GM12878 (cell line): ENCODE results near the gene NAT9. TPM values are rescaled to one million over a fixed set of nuclear protein-coding genes. Genes with fewer than 3 reads are reported as not detected.

Experiments
- ATAC-seq: fragments of 200-7000 bp; cut with Tn5 transposase; 3 replicates; pipeline ENCODE4 v1.9.1; 2020; ENCODE audit warnings: mild to moderate bottlenecking, moderate library complexity
- BruUV-seq: library from RNA; stranded (reverse); fragments of 400-500 nt; replicated peaks from 2 replicates; lab custom pipeline; 2021; lab: Mats Ljungman, UMichigan
- CTCF ChIA-PET: fragments of 300-600 bp; sonication (Branson Sonifier 250); formaldehyde crosslinking; extraction: SDS; loops from one replicate; lab custom pipeline; 2021; ENCODE audit warnings: inconsistent platforms; lab: Yijun Ruan, JAX
- POLR2A ChIA-PET: fragments of 350-600 bp; formaldehyde crosslinking; extraction: SDS; loops from one replicate; lab custom pipeline; 2021; ENCODE audit warnings: inconsistent platforms; lab: Charles Lee
- RAD21 ChIA-PET: fragments of 300-600 bp; sonication (Branson Sonifier 250); formaldehyde crosslinking; loops from one replicate; lab custom pipeline; 2023; ENCODE audit warnings: antibody characterized with exemption; ENCODE audit not compliant: unreplicated experiment; lab: Charles Lee
- SMC1A ChIA-PET: fragments of 300-600 bp; sonication (Branson Sonifier 250); formaldehyde crosslinking; loops from one replicate; lab custom pipeline; 2023; ENCODE audit not compliant: unreplicated experiment, uncharacterized antibody; lab: Charles Lee
- DNase-seq: peaks from one replicate; pipeline ENCODE4 v3.0.0-alpha.2; 2011; ENCODE audit warnings: low read depth, low spot score
- FAIRE-seq: peaks from 3 replicates; lab custom pipeline; 2011; peaks lifted over from hg19 to GRCh38; lab: Jason Lieb, UNC
- H2AFZ ChIP-seq: 2 replicates; pipeline ENCODE4 v1.6.0; 2011; ENCODE audit warnings: low read depth, low read length, control low read depth; ENCODE audit not compliant: control insufficient read depth
- H3K27ac ChIP-seq: 2 replicates; pipeline ENCODE4 v1.5.1; 2011; ENCODE audit warnings: control low read depth; ENCODE audit not compliant: control insufficient read depth, insufficient read depth
- H3K27me3 ChIP-seq, 2 experiments: replicated peaks in 1 of 2; 2 replicates each; pipeline versions ENCODE4 v1.6.0 to v1.6.1; 2011; ENCODE audit warnings: low read length in 1 of 2; ENCODE audit not compliant: control insufficient read depth in 2 of 2, insufficient read depth in 2 of 2
- H3K36me3 ChIP-seq, 2 experiments: 2 replicates each; pipeline ENCODE4 v1.5.1; 2011; ENCODE audit warnings: low read length in 1 of 2; ENCODE audit not compliant: control insufficient read depth in 2 of 2, insufficient read depth in 2 of 2
- H3K4me1 ChIP-seq: 2 replicates; pipeline ENCODE4 v1.6.1; 2011; ENCODE audit warnings: mild to moderate bottlenecking, low read length, moderate library complexity, mixed read lengths; ENCODE audit not compliant: control insufficient read depth, insufficient read depth
- H3K4me2 ChIP-seq: 2 replicates; pipeline ENCODE4 v1.6.0; 2011; ENCODE audit warnings: control low read depth; ENCODE audit not compliant: control insufficient read depth, insufficient read depth
- H3K4me3 ChIP-seq: fragments of 200-600 bp; sonication (generic); 2 replicates; pipeline ENCODE4 v1.5.1; 2016
- H3K79me2 ChIP-seq: 2 replicates; pipeline ENCODE4 v1.6.0; 2011; ENCODE audit warnings: low read length; ENCODE audit not compliant: control insufficient read depth, insufficient read depth
- H3K9ac ChIP-seq: 2 replicates; pipeline ENCODE4 v1.8.0; 2011; ENCODE audit warnings: low read length, control low read depth, mixed read lengths; ENCODE audit not compliant: control insufficient read depth, insufficient read depth
- H3K9me3 ChIP-seq: replicated peaks from 3 replicates; pipeline ENCODE4 v1.5.1; 2011; ENCODE audit warnings: mild to moderate bottlenecking, low read length; ENCODE audit not compliant: control insufficient read depth, insufficient read depth
- H4K20me1 ChIP-seq: 2 replicates; pipeline ENCODE4 v1.6.0; 2011; ENCODE audit not compliant: control insufficient read depth, insufficient read depth
- BRCA1 ChIP-seq: IDR thresholded peaks from 2 replicates; pipeline ENCODE4 v1.6.1; 2011; ENCODE audit warnings: low read depth, low read length, improper control_type of control experiment
- KAT2A ChIP-seq: conservative IDR thresholded peaks from 2 replicates; pipeline ENCODE4 v1.6.1; 2011; ENCODE audit warnings: low read depth, low read length; ENCODE audit not compliant: control insufficient read depth
- KDM1A ChIP-seq: fragments of 200-600 bp; sonication (generic); IDR thresholded peaks from 2 replicates; pipeline ENCODE4 v1.6.1; 2016; ENCODE audit warnings: borderline replicate concordance
- NFYB ChIP-seq: IDR thresholded peaks from 2 replicates; pipeline ENCODE4 v1.6.1; 2011; ENCODE audit warnings: low read depth, mild to moderate bottlenecking, low read length, improper control_type of control experiment, moderate library complexity; ENCODE audit not compliant: insufficient read depth
- POLR2AphosphoS2 ChIP-seq: IDR thresholded peaks from 2 replicates; pipeline ENCODE4 v1.6.1; 2011; ENCODE audit warnings: low read depth, mild to moderate bottlenecking, low read length, improper control_type of control experiment, moderate library complexity
- RELA ChIP-seq: fragments of 450-650 bp; IDR thresholded peaks from 2 replicates; pipeline ENCODE4 v1.8.0; 2014; ENCODE audit warnings: borderline replicate concordance; ENCODE audit not compliant: partially characterized antibody
- WRNIP1 ChIP-seq: IDR thresholded peaks from 2 replicates; pipeline ENCODE4 v1.6.1; 2011; ENCODE audit warnings: low read depth, low read length, improper control_type of control experiment, borderline replicate concordance
- ZZZ3 ChIP-seq: IDR thresholded peaks from 2 replicates; pipeline ENCODE4 v1.6.1; 2011; ENCODE audit warnings: low read depth; ENCODE audit not compliant: control insufficient read depth, insufficient read length
- WGBS: methylation state at CpG from one replicate; pipeline ENCODE4 v1.1.6; 2016; ENCODE audit warnings: low lambda C conversion rate; ENCODE audit not compliant: insufficient replicate concordance, insufficient coverage; ENCODE audit errors: missing lambda C conversion rate; 5-methylcytosine and 5-hydroxymethylcytosine counted together
- in situ Hi-C: fragments of 300-500 bp; cut with MboI; formaldehyde crosslinking; loops from 9 replicates; pipeline ENCODE4 v1.14.3; 2018; ENCODE audit warnings: mixed read lengths
- intact Hi-C: fragments of 100-400 bp; cut with micrococcal nuclease; formaldehyde crosslinking; loops from one replicate; pipeline ENCODE4 v1.14.2; 2022; ENCODE audit not compliant: unreplicated experiment
- polyA plus RNA-seq, 11 experiments: library from polyadenylated mRNA; depleted of rRNA in 4 of 11; unstranded in 6 of 11; stranded (reverse) in 5 of 11; fragments of >200 nt; fragmentation: Nextera tagmentation in 4 of 11; fragmentation: Illumina TruSeq in 1 of 11; extraction: Ambion mirVana in 4 of 11; extraction: Trizol in 1 of 11; gene quantifications; 1 replicate in 1 of 11; 2 replicates in 10 of 11; pipeline versions ENCODE4 v1.2.1 to v1.2.3, GENCODE V29; 2011 to 2016; ENCODE audit warnings: inconsistent platforms in 2 of 11, missing spikeins in 2 of 11, low read depth in 1 of 11
- total RNA-seq, 4 experiments: library from RNA; depleted of rRNA in 3 of 4; stranded (reverse); fragments of >200 nt in 3 of 4; fragmentation: Illumina TruSeq in 1 of 4; extraction: Trizol in 1 of 4; gene quantifications; 2 replicates each; pipeline versions ENCODE4 v1.2.1 to v1.2.3, GENCODE V29; 2013 to 2021
- TF ChIP-seq, protein P1 (sequence below): IDR thresholded peaks from 2 replicates; pipeline ENCODE4 v1.6.1; 2012; ENCODE audit warnings: low read depth, low read length, improper control_type of control experiment

NAT9 gene
- total and polyA plus RNA-seq, 10 of the 15 experiments (the other 5 are each of a cell fraction or from before 2014, with no cell fraction given) = 3.5 to 45.3 (median 27.3) TPM

DNA sequence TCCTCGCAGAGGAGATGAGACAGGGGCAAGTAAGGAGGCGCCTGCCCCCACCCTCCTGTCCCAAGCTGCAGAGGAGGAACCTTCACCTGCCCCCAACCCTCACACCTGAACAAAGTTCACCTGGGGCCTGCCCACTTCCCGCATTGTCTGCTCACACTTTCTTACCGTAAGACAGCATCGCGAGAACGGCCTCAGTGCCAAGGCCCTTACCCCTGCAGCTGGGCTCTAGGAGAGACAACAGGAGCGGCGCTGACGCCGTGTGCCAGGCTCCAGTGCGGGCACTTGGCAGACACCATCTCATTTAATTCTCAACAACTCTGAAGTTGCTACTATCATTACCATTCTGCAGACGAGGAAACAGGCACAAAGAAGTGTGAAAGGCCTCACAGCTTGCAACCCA is 4.1 kb downstream of the NAT9 start:
- intact Hi-C loops (no loop called here), in situ Hi-C loops (no loop called here)
- TF ChIP-seq WRNIP1 = no peak
- TF ChIP-seq POLR2AphosphoS2 = no peak
- TF ChIP-seq KAT2A = no peak
- no peak for TF ChIP-seq NFYB
- CTCF ChIA-PET = interaction anchor here (1.5 to 7.0 kb wide), 3 partner anchors 17 to 115 kb away, joined by 3 to 60 read pairs (median 25); no protein-coding TSS in a partner anchor
- Histone ChIP-seq H3K4me2 (no peak overlapping the region), H2AFZ (no peak overlapping the region), H3K9me3 (no peaks in the 10 kb centered on the region), H3K79me2 (peaks cover 16% of the 10 kb centered on the region), H3K27me3 (no peaks in the 10 kb centered on the region), H3K27ac (no peak overlapping the region), H3K9ac (no peak overlapping the region), H3K36me3 (peaks cover 26 to 34% of the 10 kb centered on the region in 2 experiments), H3K4me3 (no peak overlapping the region), H4K20me1 (no peaks in the 10 kb centered on the region), H3K4me1 (peaks cover 7% of the 10 kb centered on the region; the same call in 1 of the 2 replicates)
- POLR2A ChIA-PET = no interaction called here
- WGBS = 90% methylated on average over 13 of the region's 13 CpGs
- DNase-seq (no peak), FAIRE-seq (no peak), ATAC-seq (no peak)
- RAD21 ChIA-PET = interaction anchor here (1.6 to 3.8 kb wide), 2 partner anchors 27 to 114 kb away, joined by 6 to 30 read pairs; no protein-coding TSS in a partner anchor
- no TSS peak for BruUV-seq
- SMC1A ChIA-PET = no interaction called here

DNA sequence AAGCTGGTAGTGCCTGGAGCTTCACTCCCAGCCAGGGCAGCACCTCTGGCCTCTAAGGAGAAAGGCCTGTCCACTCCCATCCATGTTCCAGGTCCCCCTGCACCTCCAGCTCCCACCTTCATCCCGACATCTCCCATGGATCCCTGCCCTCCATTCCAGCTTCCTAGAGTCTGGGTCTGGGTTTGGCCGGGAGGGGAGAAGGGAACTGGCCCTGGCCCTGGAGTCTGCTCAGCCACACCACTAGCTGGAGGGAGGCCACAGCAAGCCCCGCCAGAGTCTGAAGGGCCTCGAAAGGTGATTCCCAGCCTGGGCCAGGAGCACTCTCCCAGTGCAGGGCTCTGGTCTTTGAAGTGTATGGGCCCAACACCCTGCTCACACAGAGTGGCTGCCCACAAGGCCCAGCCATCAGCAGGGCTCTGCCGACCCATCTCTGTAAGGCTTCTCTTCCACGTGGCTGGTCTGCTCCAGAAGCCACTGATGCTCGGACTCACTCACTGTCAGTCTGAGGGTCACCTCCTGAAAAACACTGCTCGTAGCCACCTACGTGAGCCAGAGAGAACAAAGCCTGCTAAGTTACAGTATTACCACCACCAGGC is 4.7 kb downstream of the NAT9 start:
- Histone ChIP-seq H3K79me2 (peaks cover 12% of the 10 kb centered on the region), H4K20me1 (no peaks in the 10 kb centered on the region), H3K4me3 (no peak overlapping the region), H3K36me3 (peaks cover 26 to 34% of the 10 kb centered on the region in 2 experiments), H3K9ac (no peak overlapping the region), H3K27ac (no peak overlapping the region)
- RAD21 ChIA-PET = interaction anchor here (0.9 to 3.8 kb wide), 6 partner anchors 12 to 114 kb away, joined by 3 to 30 read pairs (median 6); no protein-coding TSS in a partner anchor
- WGBS = 89% methylated on average over 8 of the region's 9 CpGs
- POLR2A ChIA-PET = no interaction called here
- in situ Hi-C loops = no loop called here
- DNase-seq = no peak
- intact Hi-C loops = no loop called here
- SMC1A ChIA-PET = interaction anchor here (0.7 to 1.6 kb wide), 8 partner anchors 8 to 114 kb away, joined by 3 to 13 read pairs (median 5); no protein-coding TSS in a partner anchor
- TF ChIP-seq ZZZ3 = no peak
- no peak for TF ChIP-seq RELA
- TF ChIP-seq KDM1A = no peak
- TF ChIP-seq, protein P1, sequence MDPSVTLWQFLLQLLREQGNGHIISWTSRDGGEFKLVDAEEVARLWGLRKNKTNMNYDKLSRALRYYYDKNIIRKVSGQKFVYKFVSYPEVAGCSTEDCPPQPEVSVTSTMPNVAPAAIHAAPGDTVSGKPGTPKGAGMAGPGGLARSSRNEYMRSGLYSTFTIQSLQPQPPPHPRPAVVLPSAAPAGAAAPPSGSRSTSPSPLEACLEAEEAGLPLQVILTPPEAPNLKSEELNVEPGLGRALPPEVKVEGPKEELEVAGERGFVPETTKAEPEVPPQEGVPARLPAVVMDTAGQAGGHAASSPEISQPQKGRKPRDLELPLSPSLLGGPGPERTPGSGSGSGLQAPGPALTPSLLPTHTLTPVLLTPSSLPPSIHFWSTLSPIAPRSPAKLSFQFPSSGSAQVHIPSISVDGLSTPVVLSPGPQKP = no peak
- no peak for TF ChIP-seq BRCA1
- no peak for TF ChIP-seq KAT2A
- TF ChIP-seq, all 136 proteins: peak for 0
- BruUV-seq = no TSS peak
- no peaks in the 10 kb centered on the region for H3K27me3 ChIP-seq
- H3K4me2 ChIP-seq = no peak overlapping the region
- CTCF ChIA-PET = interaction anchor here (0.8 to 7.0 kb wide), 14 partner anchors 9 to 114 kb away, joined by 3 to 60 read pairs (median 5); partner anchors contain the start of gene RAB37
- no peaks in the 10 kb centered on the region for H3K9me3 ChIP-seq
- no peak overlapping the region for H2AFZ ChIP-seq
- H3K4me1 ChIP-seq = 0 out of 2 replicates have a peak, but pooled peaks cover 3% of the 10 kb centered on the region
- no peak for FAIRE-seq
- no peak for ATAC-seq
